B cell (primary cell): Measurements from ENCODE around the gene TRIO. TPM values are rescaled to one million over a fixed set of nuclear protein-coding genes. Genes with fewer than 3 reads are reported as not detected.

Source experiments
- ATAC-seq: fragments of 200-7000 bp; cut with Tn5 transposase; one replicate; pipeline ENCODE4 v1.10.0; 2021; ENCODE audit warnings: low read depth, mild to moderate bottlenecking, moderate number of reproducible peaks, moderate library complexity
- CTCF ChIA-PET: fragments of 350-600 bp; sonication (Branson Sonifier 250); formaldehyde crosslinking; loops from one replicate; lab custom pipeline; 2021; ENCODE audit warnings: antibody characterized with exemption, inconsistent platforms; lab: Charles Lee
- POLR2A ChIA-PET: fragments of 350-600 bp; sonication (Branson Sonifier 250); formaldehyde crosslinking; loops from one replicate; lab custom pipeline; 2021; ENCODE audit warnings: antibody characterized with exemption; lab: Charles Lee
- DNase-seq: peaks from one replicate; pipeline ENCODE4 v3.0.0; 2013
- H2AFZ ChIP-seq: 2 replicates; pipeline ENCODE4 v1.6.1; 2012; ENCODE audit warnings: mild to moderate bottlenecking, low read depth, low read length; ENCODE audit not compliant: insufficient read depth, poor library complexity, severe bottlenecking
- H3K27ac ChIP-seq, 2 donors: 1 replicate in 1 of 2; 2 replicates in 1 of 2; pipeline ENCODE4 v1.5.1; 2012 to 2013; ENCODE audit warnings: low read length in 2 of 2, mild to moderate bottlenecking in 2 of 2, moderate library complexity in 1 of 2
- H3K27me3 ChIP-seq, 4 experiments: fragments of 200-600 bp in 1 of 4; sonication (generic) in 1 of 4; replicated peaks in 1 of 4; 1 replicate in 2 of 4; 2 replicates in 2 of 4; pipeline versions ENCODE4 v1.6.1 to v1.7.0; 2013 to 2016; ENCODE audit warnings: low read length in 3 of 4, mild to moderate bottlenecking in 2 of 4, mixed read lengths in 1 of 4, moderate library complexity in 1 of 4; ENCODE audit not compliant: insufficient read depth in 4 of 4, control insufficient read depth in 3 of 4; ENCODE audit errors: control extremely low read depth in 1 of 4
- H3K36me3 ChIP-seq, 2 experiments: replicated peaks in 1 of 2; 1 replicate in 1 of 2; 2 replicates in 1 of 2; pipeline versions ENCODE4 v1.6.1 to v1.7.1; 2013; ENCODE audit warnings: low read length in 1 of 2; ENCODE audit not compliant: insufficient read depth in 2 of 2, control insufficient read depth in 1 of 2; ENCODE audit errors: control extremely low read depth in 1 of 2, extremely low read depth in 1 of 2
- H3K4me1 ChIP-seq, 2 donors: fragments of 200-600 bp in 1 of 2; sonication (generic) in 1 of 2; 1 replicate in 1 of 2; 2 replicates in 1 of 2; pipeline versions ENCODE4 v1.5.1 to v1.6.1; 2013 to 2017; ENCODE audit warnings: low read length in 2 of 2; ENCODE audit not compliant: control insufficient read depth in 2 of 2, insufficient read depth in 2 of 2
- H3K4me2 ChIP-seq: replicated peaks from 2 replicates; pipeline ENCODE3; 2012; ENCODE audit warnings: mild to moderate bottlenecking, low read depth, low read length; ENCODE audit not compliant: poor library complexity, severe bottlenecking
- H3K4me3 ChIP-seq, 5 experiments: fragments of 200-600 bp in 1 of 5; sonication (generic) in 1 of 5; 1 replicate in 3 of 5; 2 replicates in 2 of 5; pipeline versions ENCODE4 v1.5.1 to v1.7.0; 2011 to 2016; ENCODE audit warnings: low read length in 4 of 5, mild to moderate bottlenecking in 4 of 5, low read depth in 2 of 5, control low read depth in 1 of 5, moderate library complexity in 1 of 5; ENCODE audit not compliant: insufficient read depth in 1 of 5; ENCODE audit errors: control extremely low read depth in 1 of 5, extremely low read depth in 1 of 5
- H3K79me2 ChIP-seq: fragments of 200-600 bp; sonication (generic); one replicate; pipeline ENCODE4 v1.6.0; 2016; ENCODE audit warnings: low read length; ENCODE audit not compliant: control insufficient read depth, insufficient read depth
- H3K9ac ChIP-seq: fragments of 200-600 bp; sonication (generic); 2 replicates; pipeline ENCODE4 v1.6.1; 2017; ENCODE audit warnings: mild to moderate bottlenecking, low read length, moderate library complexity
- H3K9me3 ChIP-seq, 3 donors: one replicate each; pipeline versions ENCODE4 v1.6.1 to v1.7.1; 2013; ENCODE audit warnings: low read length in 2 of 3; ENCODE audit not compliant: control insufficient read depth in 2 of 3, insufficient read depth in 1 of 3; ENCODE audit errors: control extremely low read depth in 1 of 3
- H4K20me1 ChIP-seq: 2 replicates; pipeline ENCODE4 v1.6.0; 2012; ENCODE audit warnings: mild to moderate bottlenecking, low read length; ENCODE audit not compliant: insufficient read depth, control insufficient read depth, poor library complexity, severe bottlenecking
- H3K27ac Mint-ChIP-seq: one replicate; pipeline ENCODE4 v1.8.0; 2021; ENCODE audit warnings: mixed read lengths
- H3K27me3 Mint-ChIP-seq: one replicate; pipeline ENCODE4 v1.8.0; 2021; ENCODE audit warnings: mixed read lengths
- H3K4me1 Mint-ChIP-seq: one replicate; pipeline ENCODE4 v1.8.0; 2021; ENCODE audit warnings: mixed read lengths
- H3K4me3 Mint-ChIP-seq: one replicate; pipeline ENCODE4 v1.8.0; 2021; ENCODE audit warnings: mixed read lengths
- H3K9me3 Mint-ChIP-seq: one replicate; pipeline ENCODE4 v1.8.0; 2022; ENCODE audit warnings: mixed read lengths; ENCODE audit not compliant: insufficient read depth
- CTCF ChIP-seq: fragments of 200-600 bp; IDR thresholded peaks from one replicate; pipeline ENCODE4 v1.8.0; 2022; ENCODE audit warnings: antibody characterized with exemption, mild to moderate bottlenecking
- EZH2 ChIP-seq: IDR thresholded peaks from 2 replicates; pipeline ENCODE4 v1.6.1; 2012; ENCODE audit warnings: borderline replicate concordance, low read depth, mild to moderate bottlenecking, moderate library complexity, low read length; ENCODE audit not compliant: insufficient read depth, poor library complexity, severe bottlenecking
- WGBS: methylation state at CpG from one replicate; pipeline ENCODE4 v1.1.5; 2013; ENCODE audit warnings: missing lambda C conversion rate; ENCODE audit not compliant: insufficient coverage; 5-methylcytosine and 5-hydroxymethylcytosine counted together
- intact Hi-C: fragments of 100-400 bp; cut with micrococcal nuclease; formaldehyde crosslinking; loops from one replicate; pipeline ENCODE4 v1.10.0; 2022
- polyA plus RNA-seq: library from polyadenylated mRNA; depleted of rRNA; stranded (reverse); fragments of >200 nt; gene quantifications from 2 replicates; pipeline ENCODE4 v1.2.3, GENCODE V29; 2012
- total RNA-seq, 2 donors: library from RNA; stranded (reverse); fragments of 120-200 nt in 1 of 2; gene quantifications; 1 replicate in 1 of 2; 2 replicates in 1 of 2; pipeline versions ENCODE4 v1.2.3 to v1.2.4, GENCODE V29; 2013 to 2022

TRIO gene
- total and polyA plus RNA-seq, 2 donors (not counting 1 experiment from before 2014, with no cell fraction given) = 90.5 to 479 TPM

DNA sequence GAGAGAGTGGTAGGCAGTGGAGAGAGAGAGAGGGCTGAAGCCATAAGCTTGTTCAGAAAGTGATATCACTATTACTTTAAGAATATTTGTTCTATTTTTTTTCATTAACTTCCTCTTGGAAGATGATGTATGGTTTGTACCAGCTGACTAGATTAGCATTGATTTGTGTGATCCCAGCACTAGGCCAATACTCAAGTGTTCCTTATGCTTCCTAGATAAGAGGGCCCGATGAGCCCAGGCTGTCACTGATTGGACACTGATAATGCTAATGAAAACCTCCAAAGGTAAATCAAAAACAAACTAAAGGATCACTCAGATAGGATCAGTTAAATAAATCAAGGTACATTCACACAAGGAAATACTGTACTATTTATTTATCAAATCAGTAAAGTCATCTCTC lies 385.8 kb downstream of the TRIO start:
- TF ChIP-seq EZH2 = no peak
- TF ChIP-seq CTCF = no peak
- no peak overlapping the region for H3K9ac ChIP-seq

DNA sequence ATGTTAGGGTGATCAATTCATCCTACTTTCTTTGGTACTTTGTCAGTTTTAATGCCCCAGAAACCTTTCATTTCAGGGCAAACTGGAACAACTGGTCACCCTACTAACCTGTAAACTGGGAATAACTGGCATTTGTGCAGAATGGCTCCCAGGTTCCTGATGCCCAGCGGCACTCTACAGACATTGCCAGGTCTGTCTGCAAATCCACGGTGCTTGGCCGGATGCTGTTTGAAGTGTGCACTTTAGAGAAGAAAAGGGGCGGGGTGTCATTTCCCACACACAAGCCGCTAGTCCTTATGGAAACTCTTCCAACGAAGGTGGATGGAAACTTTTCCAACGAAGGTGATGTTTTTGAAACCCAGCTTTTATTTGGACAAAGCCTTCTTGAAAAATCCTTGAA lies 388.5 kb downstream of the TRIO start:
- ATAC-seq = no peak
- TF ChIP-seq EZH2 (no peak), CTCF (no peak)
- Mint-ChIP-seq H3K4me1 (peaks cover 14% of the 10 kb centered on the region), H3K9me3 (no peaks in the 10 kb centered on the region), H3K27me3 (no peaks in the 10 kb centered on the region), H3K27ac (no peak overlapping the region), H3K4me3 (no peak overlapping the region)
- Histone ChIP-seq H2AFZ (no peak overlapping the region), H3K27me3 (no peaks in the 10 kb centered on the region), H3K79me2 (no peaks in the 10 kb centered on the region), H3K27ac (no peak overlapping the region), H3K4me3 (no peak overlapping the region), H3K4me2 (no peak overlapping the region), H3K36me3 (no peaks in the 10 kb centered on the region), H4K20me1 (no peaks in the 10 kb centered on the region), H3K9ac (no peak overlapping the region), H3K4me1 (peaks cover 7 to 8% of the 10 kb centered on the region in 2 donors), H3K9me3 (no peaks in the 10 kb centered on the region)
- 100% methylated on average over 1 of the region's 7 CpGs for WGBS
- intact Hi-C loops = no loop called here
- ChIA-PET CTCF (no interaction called here), POLR2A (interaction anchor here (0.6 kb wide), 1 partner anchor 132 kb away, joined by 3 read pairs; no protein-coding TSS in a partner anchor)
- no peak for DNase-seq

More for the DNA sequence above, 385.8 kb downstream of the TRIO start:
- Histone ChIP-seq H3K9me3 (no peaks in the 10 kb centered on the region), H3K4me3 (no peak overlapping the region), H3K36me3 (no peaks in the 10 kb centered on the region), H3K4me2 (no peak overlapping the region), H4K20me1 (no peaks in the 10 kb centered on the region), H3K4me1 (no peaks in the 10 kb centered on the region), H3K79me2 (no peaks in the 10 kb centered on the region), H2AFZ (no peak overlapping the region), H3K27ac (no peak overlapping the region), H3K27me3 (no peaks in the 10 kb centered on the region)
- intact Hi-C loops = no loop called here
- WGBS = no CpG with 5 or more reads among the region's 1 CpG
- Mint-ChIP-seq H3K27ac (no peak overlapping the region), H3K4me3 (no peak overlapping the region), H3K27me3 (no peaks in the 10 kb centered on the region), H3K9me3 (no peaks in the 10 kb centered on the region), H3K4me1 (peaks cover 2% of the 10 kb centered on the region)
- POLR2A ChIA-PET = no interaction called here
- CTCF ChIA-PET = no interaction called here
- no peak for DNase-seq
- no peak for ATAC-seq
